H9 (cell line): Measurements from ENCODE around the gene HOXD8. TPM values are rescaled to one million over a fixed set of nuclear protein-coding genes. Genes with fewer than 3 reads are reported as not detected.

Source experiments
- DNase-seq: peaks from one replicate; pipeline ENCODE4 v3.0.0-alpha.2; 2017
- H2AFZ ChIP-seq: one replicate; pipeline ENCODE4 v1.6.1; 2013; ENCODE audit warnings: mild to moderate bottlenecking, low read length, control low read depth, moderate library complexity
- H2AK5ac ChIP-seq: 2 replicates; pipeline ENCODE4 v1.6.1; 2013; ENCODE audit warnings: low read length, control low read depth, mixed read lengths; ENCODE audit not compliant: insufficient read length
- H2BK120ac ChIP-seq: one replicate; pipeline ENCODE4 v1.6.1; 2013; ENCODE audit warnings: low read depth, mild to moderate bottlenecking, low read length, control low read depth, inconsistent platforms; ENCODE audit not compliant: poor library complexity, severe bottlenecking
- H2BK12ac ChIP-seq: 2 replicates; pipeline ENCODE4 v1.6.1; 2013; ENCODE audit warnings: low read length, control low read depth, mixed read lengths, low read depth; ENCODE audit not compliant: insufficient read length
- H2BK15ac ChIP-seq: 2 replicates; pipeline ENCODE4 v1.6.1; 2013; ENCODE audit warnings: low read depth, low read length, control low read depth
- H2BK20ac ChIP-seq: one replicate; pipeline ENCODE4 v1.6.1; 2013; ENCODE audit warnings: low read depth, mild to moderate bottlenecking, low read length, control low read depth, inconsistent platforms; ENCODE audit not compliant: poor library complexity, severe bottlenecking
- H2BK5ac ChIP-seq: 2 replicates; pipeline ENCODE4 v1.6.1; 2013; ENCODE audit warnings: low read length, control low read depth, mixed read lengths; ENCODE audit not compliant: insufficient read length
- H3K14ac ChIP-seq: 2 replicates; pipeline ENCODE4 v1.6.1; 2013; ENCODE audit warnings: low read length, control low read depth; ENCODE audit not compliant: insufficient read depth
- H3K18ac ChIP-seq: 2 replicates; pipeline ENCODE4 v1.6.1; 2013; ENCODE audit warnings: low read depth, mild to moderate bottlenecking, mixed read lengths, low read length, control low read depth; ENCODE audit not compliant: insufficient read length
- H3K23ac ChIP-seq: 2 replicates; pipeline ENCODE4 v1.6.1; 2013; ENCODE audit warnings: low read length, control low read depth, mixed read lengths, low read depth; ENCODE audit not compliant: insufficient read length
- H3K23me2 ChIP-seq: 2 replicates; pipeline ENCODE4 v1.6.1; 2013; ENCODE audit warnings: low read depth, mild to moderate bottlenecking, mixed read lengths, low read length, control low read depth; ENCODE audit not compliant: insufficient read length, poor library complexity, severe bottlenecking
- H3K27ac ChIP-seq: 2 replicates; pipeline ENCODE4 v1.5.1; 2013; ENCODE audit warnings: low read length, control low read depth, mixed read lengths, low read depth; ENCODE audit not compliant: insufficient read length
- H3K27me3 ChIP-seq: 2 replicates; pipeline ENCODE4 v1.6.1; 2013; ENCODE audit warnings: low read length, control low read depth, inconsistent platforms; ENCODE audit not compliant: insufficient read depth
- H3K4ac ChIP-seq: 2 replicates; pipeline ENCODE4 v1.6.1; 2013; ENCODE audit warnings: low read depth, mild to moderate bottlenecking, control low read depth, inconsistent platforms, low read length, moderate library complexity
- H3K4me1 ChIP-seq: 2 replicates; pipeline ENCODE4 v1.6.1; 2013; ENCODE audit warnings: low read length, control low read depth, inconsistent platforms; ENCODE audit not compliant: insufficient read depth
- H3K4me2 ChIP-seq: 2 replicates; pipeline ENCODE4 v1.6.1; 2013; ENCODE audit warnings: low read length, control low read depth, mixed read lengths; ENCODE audit not compliant: insufficient read length, insufficient read depth
- H3K56ac ChIP-seq: 2 replicates; pipeline ENCODE4 v1.6.1; 2013; ENCODE audit warnings: low read depth, mild to moderate bottlenecking, mixed read lengths, low read length, control low read depth; ENCODE audit not compliant: insufficient read length
- H3K79me1 ChIP-seq: 2 replicates; pipeline ENCODE4 v1.6.1; 2013; ENCODE audit warnings: low read depth, mild to moderate bottlenecking, moderate library complexity, low read length, control low read depth, inconsistent platforms; ENCODE audit not compliant: insufficient read depth, poor library complexity, severe bottlenecking
- H3K79me2 ChIP-seq: 2 replicates; pipeline ENCODE4 v1.6.1; 2013; ENCODE audit warnings: low read length, control low read depth, inconsistent platforms; ENCODE audit not compliant: insufficient read depth
- H3K9ac ChIP-seq: 2 replicates; pipeline ENCODE4 v1.6.1; 2013; ENCODE audit warnings: low read length, control low read depth, mixed read lengths; ENCODE audit not compliant: insufficient read length; ENCODE audit errors: extremely low read depth
- H3K9me3 ChIP-seq: one replicate; pipeline ENCODE4 v1.6.1; 2013; ENCODE audit warnings: low read depth, low read length, inconsistent platforms; ENCODE audit not compliant: control insufficient read depth
- H3T11ph ChIP-seq: one replicate; pipeline ENCODE4 v1.6.1; 2013; ENCODE audit warnings: mild to moderate bottlenecking, low read length, control low read depth, inconsistent platforms
- H4K20me1 ChIP-seq: one replicate; pipeline ENCODE4 v1.6.1; 2013; ENCODE audit not compliant: control insufficient read depth, insufficient read length, insufficient read depth
- H4K5ac ChIP-seq: 2 replicates; pipeline ENCODE4 v1.6.1; 2013; ENCODE audit warnings: low read depth, mild to moderate bottlenecking, mixed read lengths, low read length, control low read depth; ENCODE audit not compliant: insufficient read length
- H4K8ac ChIP-seq: replicated peaks from 2 replicates; pipeline ENCODE4 v1.6.1; 2013; ENCODE audit warnings: low read length, control low read depth, mixed read lengths, low read depth; ENCODE audit not compliant: insufficient read length
- H4K91ac ChIP-seq: 2 replicates; pipeline ENCODE4 v1.6.1; 2013; ENCODE audit warnings: low read depth, mild to moderate bottlenecking, moderate library complexity, mixed read lengths, low read length, control low read depth; ENCODE audit not compliant: insufficient read length
- H3K27ac Mint-ChIP-seq, 3 experiments: 2 replicates in 2 of 3; 3 replicates in 1 of 3; pipeline ENCODE4 v1.8.0; 2020 to 2021; ENCODE audit warnings: mixed read lengths in 3 of 3, mild to moderate bottlenecking in 1 of 3, moderate library complexity in 1 of 3
- H3K27me3 Mint-ChIP-seq: 2 replicates; pipeline ENCODE4 v1.8.0; 2021; ENCODE audit warnings: low read depth, mild to moderate bottlenecking, moderate library complexity, mixed read lengths
- H3K36me3 Mint-ChIP-seq, 3 experiments: 2 replicates in 2 of 3; 3 replicates in 1 of 3; pipeline ENCODE4 v1.8.0; 2020 to 2021; ENCODE audit warnings: low read depth in 3 of 3, mixed read lengths in 3 of 3; ENCODE audit not compliant: insufficient read depth in 1 of 3
- H3K4me1 Mint-ChIP-seq, 2 experiments: 2 replicates each; pipeline ENCODE4 v1.8.0; 2020; ENCODE audit warnings: mixed read lengths in 2 of 2
- H3K4me3 Mint-ChIP-seq, 2 experiments: 2 replicates in 1 of 2; 3 replicates in 1 of 2; pipeline ENCODE4 v1.8.0; 2020 to 2021; ENCODE audit warnings: mild to moderate bottlenecking in 2 of 2, mixed read lengths in 2 of 2, moderate library complexity in 1 of 2
- H3K9me3 Mint-ChIP-seq, 2 experiments: 2 replicates in 1 of 2; 3 replicates in 1 of 2; pipeline ENCODE4 v1.8.0; 2020; ENCODE audit warnings: mild to moderate bottlenecking in 2 of 2, mixed read lengths in 2 of 2, moderate library complexity in 1 of 2
- CTCF ChIP-seq: fragments of 200-600 bp; sonication (generic); conservative IDR thresholded peaks from 3 replicates; pipeline ENCODE4 v1.8.0; 2021; ENCODE audit warnings: antibody characterized with exemption, mild to moderate bottlenecking
- WGBS: extraction: QIAGEN DNeasy Blood & Tissue Kit; methylation state at CpG from one replicate; pipeline ENCODE4 v1.1.7; 2013; ENCODE audit warnings: missing lambda C conversion rate, low lambda C conversion rate, mixed read lengths; ENCODE audit not compliant: insufficient read length; ENCODE audit errors: extremely low coverage; 5-methylcytosine and 5-hydroxymethylcytosine counted together
- total RNA-seq: library from RNA; stranded (reverse); gene quantifications from 2 replicates; pipeline ENCODE4 v1.2.1, GENCODE V29; 2021

HOXD8 gene
- total RNA-seq, 1 experiment from 2014 or later = not detected

GRCh38 chr2:176174824-176175708 is 45.6 kb downstream of the HOXD8 start:
- Mint-ChIP-seq H3K27ac (no peak overlapping the region), H3K4me1 (peaks cover 35 to 47% of the 10 kb centered on the region in 2 experiments), H3K4me3 (peak overlapping the region; percentile 48 to 75), H3K27me3 (peaks cover 100% of the 10 kb centered on the region), H3K9me3 (peaks cover 3 to 18% of the 10 kb centered on the region in 2 experiments; a peak in 4 of 5 replicates), H3K36me3 (peaks cover 0 to 6% (median 0%) of the 10 kb centered on the region in 3 experiments; a peak in 2 of 7 replicates)
- no peak overlapping the region for H3K4me2 ChIP-seq
- no peaks in the 10 kb centered on the region for H3K4me1 ChIP-seq
- no peak overlapping the region for H3T11ph ChIP-seq
- H2BK15ac ChIP-seq = no peak overlapping the region
- no peak overlapping the region for H2BK12ac ChIP-seq
- H3K9me3 ChIP-seq = no peaks in the 10 kb centered on the region
- no peaks in the 10 kb centered on the region for H3K79me1 ChIP-seq
- H3K14ac ChIP-seq = no peak overlapping the region
- H3K56ac ChIP-seq = no peak overlapping the region
- TF ChIP-seq CTCF = no peak
- no peaks in the 10 kb centered on the region for H3K23me2 ChIP-seq
- WGBS = no CpG with 5 or more reads among the region's 47 CpGs
- H2AFZ ChIP-seq = no peak overlapping the region
- no peaks in the 10 kb centered on the region for H3K79me2 ChIP-seq
- H3K4ac ChIP-seq = no peak overlapping the region
- peak; percentile 81 for DNase-seq
- H3K27me3 ChIP-seq = peaks cover 100% of the 10 kb centered on the region
- no peak overlapping the region for H4K91ac ChIP-seq
- no peak overlapping the region for H2BK5ac ChIP-seq
- no peak overlapping the region for H2AK5ac ChIP-seq
- H3K18ac ChIP-seq = no peak overlapping the region
- H2BK20ac ChIP-seq = no peak overlapping the region
- H3K23ac ChIP-seq = no peak overlapping the region
- H4K20me1 ChIP-seq = no peaks in the 10 kb centered on the region
- no peak overlapping the region for H3K9ac ChIP-seq
- no peak overlapping the region for H4K8ac ChIP-seq
- no peak overlapping the region for H2BK120ac ChIP-seq
- no peak overlapping the region for H4K5ac ChIP-seq
- no peak overlapping the region for H3K27ac ChIP-seq
